GM19328 (cell line): ENCODE data around the gene RBM19.

ENCODE experiments used
- ATAC-seq: cut with Tn5 transposase; IDR thresholded peaks from one replicate; pipeline ENCODE4 v1.9.1; 2021; ENCODE audit warnings: mild to moderate bottlenecking, moderate library complexity; ENCODE audit not compliant: unreplicated experiment

The RBM19 gene

DNA sequence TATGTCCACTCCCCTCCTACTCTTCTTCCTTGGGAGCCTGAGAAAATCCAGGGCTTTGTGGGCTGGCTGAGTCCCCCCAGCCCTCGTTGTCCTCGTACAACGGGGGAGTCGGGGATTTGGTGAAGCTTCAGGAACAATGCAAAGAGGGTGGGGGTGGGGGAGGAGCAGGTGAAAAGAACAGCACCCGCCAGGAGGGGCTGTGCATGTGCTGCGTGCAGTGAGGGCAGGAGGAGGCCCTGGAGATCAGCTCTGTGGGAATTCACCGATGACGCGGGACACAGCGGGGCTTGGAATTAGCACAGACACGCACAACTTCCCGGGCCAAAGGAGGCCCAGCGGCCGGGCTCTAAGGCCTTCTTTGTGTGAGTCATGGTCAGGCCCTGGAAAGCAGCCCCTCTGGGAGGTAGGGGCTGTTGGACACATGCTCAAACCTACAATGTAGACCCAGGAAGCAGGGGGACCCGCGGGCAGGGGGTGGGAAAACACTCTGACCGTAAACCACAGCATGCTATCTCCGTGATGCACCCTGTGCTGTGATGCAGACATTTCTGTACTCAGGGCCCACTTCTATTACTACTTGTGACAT is 32.8 kb downstream of the RBM19 start:
- ATAC-seq: no peak

DNA sequence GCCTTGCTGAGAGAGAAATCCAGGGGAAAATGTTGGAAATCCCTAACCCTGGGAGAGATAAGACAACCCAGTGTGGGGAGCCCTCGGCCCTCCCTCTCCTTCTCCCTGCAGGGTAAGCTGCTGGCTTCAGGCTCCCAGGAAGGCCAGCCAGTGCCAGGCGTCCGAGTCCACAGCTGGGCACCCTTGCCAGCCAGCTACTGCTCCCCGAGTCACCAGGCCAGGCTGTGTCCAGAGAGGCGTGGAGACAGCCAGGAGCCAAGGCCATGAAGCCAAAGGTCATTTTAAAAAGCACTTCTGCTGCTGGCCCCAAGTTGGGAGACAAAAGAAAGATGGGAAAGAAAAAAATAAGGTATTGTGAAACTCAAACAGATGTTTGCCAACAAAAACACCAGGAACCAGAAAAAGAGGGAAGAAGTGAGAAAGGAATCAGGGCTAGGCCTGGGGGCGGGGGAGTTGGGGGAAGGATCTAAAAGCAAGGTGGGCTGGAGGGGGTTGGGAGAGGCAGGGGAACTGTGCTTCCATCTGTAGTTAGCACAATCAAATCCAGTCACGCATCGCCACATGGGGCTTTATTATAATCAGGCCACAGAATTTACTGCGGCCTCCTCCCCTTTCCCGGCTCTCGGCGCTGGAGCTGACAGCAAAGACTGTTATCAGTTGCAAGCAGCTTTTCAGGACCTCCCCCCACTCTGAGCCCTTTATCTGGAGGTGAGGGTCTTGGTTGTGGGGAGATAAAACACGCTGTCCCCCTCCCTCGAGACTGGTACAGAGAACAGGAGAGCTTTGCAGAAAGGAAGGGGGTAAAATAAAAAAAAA is 33.5 kb downstream of the RBM19 start:
- ATAC-seq: no peak

DNA sequence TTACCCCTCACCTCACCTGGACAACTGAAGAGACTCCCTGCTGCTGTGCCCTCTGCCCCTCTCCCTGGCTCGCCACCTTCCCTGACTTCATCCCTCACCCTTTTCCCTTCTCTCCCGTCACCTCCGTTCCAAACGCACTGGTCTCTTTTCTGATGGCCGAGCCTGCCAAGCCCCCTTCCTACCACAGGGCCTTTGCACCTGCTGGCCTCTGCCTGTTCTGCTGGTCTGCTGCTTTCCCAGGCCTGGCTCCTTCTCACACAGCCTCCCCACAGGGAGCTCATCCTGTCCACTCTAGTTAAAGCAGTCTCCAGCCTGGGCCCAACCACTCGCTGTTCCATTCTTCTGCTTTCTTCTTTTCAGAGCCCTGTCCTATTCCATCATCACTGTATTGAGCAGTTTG is 34.6 kb downstream of the RBM19 start:
- ATAC-seq: no peak

DNA sequence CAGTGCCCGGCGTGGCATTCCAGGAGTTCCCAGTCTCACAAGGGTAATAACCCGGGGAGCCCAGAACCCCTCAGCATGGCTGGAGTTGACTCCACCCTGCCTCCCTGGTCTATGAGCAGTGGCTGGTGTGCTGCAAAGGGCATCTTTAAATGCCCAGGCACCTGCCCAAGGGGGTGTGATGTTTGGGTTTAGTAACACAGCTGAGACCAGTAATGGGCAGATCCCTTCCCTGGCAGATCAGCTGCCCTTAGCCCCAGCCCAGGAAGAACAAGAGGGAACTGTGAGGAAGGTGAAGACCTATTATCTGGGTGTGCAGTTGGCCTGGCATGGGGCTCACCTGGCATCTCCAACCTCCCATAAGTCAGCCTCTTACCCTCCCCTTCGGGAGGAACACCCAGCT is 35.9 kb downstream of the RBM19 start:
- ATAC-seq: no peak

DNA sequence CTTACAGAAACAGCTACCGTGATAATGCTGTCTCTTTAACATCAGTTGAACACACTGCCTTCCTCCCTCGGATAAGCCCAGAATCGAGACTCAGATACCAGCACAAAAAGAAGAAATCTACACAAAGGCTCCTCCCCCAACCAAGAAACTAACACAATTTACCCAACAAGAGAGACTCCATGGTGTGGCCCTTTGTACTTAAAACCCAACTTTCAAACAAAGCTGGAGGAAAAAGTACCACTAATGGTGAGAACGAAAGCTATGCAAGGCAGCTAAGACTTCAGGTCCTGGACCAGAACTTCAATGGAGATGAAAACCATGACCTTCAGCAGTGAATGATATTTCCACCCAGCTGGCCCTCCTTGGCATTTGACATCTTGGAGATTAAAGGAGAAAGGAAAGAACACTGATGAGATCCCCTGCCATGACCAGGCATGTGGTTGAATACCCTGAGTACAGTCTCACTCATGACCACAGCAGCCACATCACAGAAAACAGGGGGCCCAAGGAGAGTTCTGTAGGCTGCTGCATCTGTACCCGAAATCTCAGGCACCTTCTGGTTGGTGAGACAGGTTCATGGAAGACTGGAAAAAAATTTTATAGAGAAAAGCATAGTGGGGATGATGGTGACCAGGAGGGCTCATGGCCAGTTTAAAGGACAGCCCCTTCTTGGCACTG is 36.7 kb downstream of the RBM19 start:
- ATAC-seq: no peak

DNA sequence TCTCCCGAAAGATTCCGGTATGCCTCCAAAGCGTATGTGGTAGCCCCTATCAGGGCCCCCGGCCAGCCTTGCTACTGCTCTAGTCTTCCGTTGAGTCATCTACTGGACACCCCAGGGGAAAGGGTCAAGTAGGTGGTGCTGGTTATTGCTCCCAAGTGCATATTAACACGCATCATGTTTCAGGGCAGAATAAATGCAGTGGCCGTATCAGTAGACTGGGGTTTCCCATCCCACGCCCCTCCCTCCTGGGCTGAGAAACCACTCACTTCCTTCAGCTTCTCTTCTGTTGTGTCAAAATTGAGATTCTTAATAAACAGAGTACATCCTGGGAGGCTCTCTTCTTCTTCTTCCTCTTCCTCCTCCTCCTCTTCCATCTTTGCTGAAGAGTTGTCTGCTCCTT is 39.3 kb downstream of the RBM19 start:
- no peak for ATAC-seq

DNA sequence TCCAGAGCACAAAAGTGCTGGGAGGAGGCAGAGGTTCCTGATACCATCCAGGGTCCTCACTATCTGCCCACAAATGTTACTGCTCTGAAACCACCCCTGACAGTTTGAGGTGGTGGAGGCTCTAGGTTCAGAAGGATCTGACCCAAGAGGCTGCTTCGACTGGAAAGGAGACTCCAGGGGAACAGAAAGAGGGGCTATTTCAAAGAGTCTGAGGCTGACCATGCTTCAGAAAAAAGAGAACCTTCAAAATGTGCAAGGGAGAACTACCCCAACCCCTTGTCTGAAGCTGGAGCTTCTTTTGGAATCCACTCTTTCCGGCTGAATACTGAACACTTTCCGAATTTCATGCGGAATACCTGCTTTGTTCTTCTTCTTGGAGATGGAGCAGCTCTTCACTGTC is 41.8 kb downstream of the RBM19 start:
- no peak for ATAC-seq

DNA sequence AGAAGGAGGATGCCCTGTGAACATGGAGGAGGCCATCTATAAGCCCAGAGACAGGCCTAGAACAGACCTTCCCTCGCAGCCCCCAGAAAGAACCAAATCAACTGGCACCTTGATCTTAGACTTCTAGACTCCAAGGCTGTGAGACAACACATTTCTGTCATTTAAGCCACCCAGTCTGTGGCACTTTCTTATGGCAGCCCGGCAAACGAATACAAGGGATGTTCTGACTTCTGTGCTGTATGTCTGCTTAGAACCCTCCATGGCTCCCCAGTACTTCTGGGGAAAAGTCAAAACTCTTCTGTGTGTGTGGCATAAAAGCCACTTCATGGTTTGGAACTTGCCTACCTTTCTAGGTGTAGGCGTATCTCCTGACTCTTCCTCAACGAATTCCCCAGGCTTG is 42.9 kb downstream of the RBM19 start:
- no peak for ATAC-seq

DNA sequence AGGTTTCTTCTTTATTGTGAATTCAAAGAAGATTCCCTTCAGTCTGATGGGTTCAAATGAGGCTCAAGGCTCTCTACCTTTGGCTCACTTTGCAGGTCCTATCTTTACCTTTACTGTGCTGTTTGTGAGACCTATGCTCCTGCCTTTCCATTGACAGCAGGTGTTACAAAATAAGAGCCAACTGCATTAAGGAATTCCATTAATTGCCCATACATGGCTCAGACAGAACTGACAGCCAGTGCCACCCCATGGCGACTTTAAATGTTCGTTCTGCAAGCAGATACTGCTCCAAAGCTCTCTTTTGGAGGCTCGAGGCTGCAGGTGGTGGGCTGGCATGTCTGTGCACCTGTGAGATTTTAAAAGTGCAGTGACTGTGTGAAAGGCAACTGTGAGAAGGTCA is 44.7 kb downstream of the RBM19 start:
- ATAC-seq: no peak

DNA sequence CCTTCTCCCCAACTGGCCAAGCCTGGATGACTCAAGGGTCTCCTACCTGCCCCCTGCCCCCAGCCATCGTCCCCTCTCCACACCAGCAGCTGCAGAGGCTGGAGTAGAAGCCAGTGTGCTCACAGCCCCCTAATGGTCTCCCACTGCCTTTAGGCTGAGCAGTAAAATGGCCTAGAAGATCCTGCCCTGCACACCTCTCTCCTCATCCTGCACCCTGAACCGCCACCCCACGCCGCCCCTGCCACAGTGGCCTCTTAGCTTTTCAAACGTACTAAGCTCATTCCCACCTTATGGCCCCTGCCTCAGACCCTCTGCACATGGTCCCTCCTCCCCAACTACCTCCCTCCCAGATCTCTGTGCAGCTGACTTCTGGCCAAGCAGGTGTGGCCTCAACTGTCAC is 46.3 kb downstream of the RBM19 start:
- no peak for ATAC-seq

DNA sequence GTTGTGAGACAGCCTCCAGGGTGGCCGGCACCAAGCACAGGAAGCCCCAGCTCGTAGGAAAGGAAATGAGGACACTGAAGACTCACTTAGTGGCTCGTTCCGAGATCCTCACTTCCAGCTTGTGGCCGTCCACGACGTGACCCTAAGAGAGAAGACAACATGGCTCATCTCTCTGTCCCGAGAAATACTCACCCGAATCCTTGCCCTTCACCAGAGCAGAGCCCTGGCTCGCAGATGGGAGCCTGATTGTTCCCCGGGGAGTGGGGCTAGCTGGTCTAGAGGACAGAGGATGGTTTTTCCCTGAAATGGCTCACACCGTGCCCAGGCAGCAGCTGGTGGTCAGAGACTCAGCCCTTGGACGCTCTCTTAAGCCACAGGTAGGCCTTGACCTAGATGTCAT is 47.8 kb downstream of the RBM19 start:
- ATAC-seq: no peak

DNA sequence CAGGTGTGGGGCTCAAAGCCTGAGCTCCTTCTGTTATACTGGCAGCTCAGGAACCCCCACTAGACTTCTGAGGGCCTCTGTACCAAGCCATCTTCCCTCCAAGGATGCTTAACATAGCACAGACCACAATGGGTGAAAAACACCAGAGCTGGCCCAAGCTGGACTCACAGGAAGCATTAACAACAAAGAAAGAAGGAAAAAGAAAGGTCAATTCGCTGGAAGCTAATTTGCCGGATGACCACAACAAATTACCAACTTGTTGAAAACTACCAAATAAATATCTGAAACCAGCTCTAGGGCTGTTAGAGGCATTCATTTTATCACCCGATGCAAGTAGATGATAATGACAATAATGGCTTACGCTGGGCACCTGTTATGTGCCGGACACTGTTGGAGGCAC is 48.7 kb downstream of the RBM19 start:
- ATAC-seq: no peak

DNA sequence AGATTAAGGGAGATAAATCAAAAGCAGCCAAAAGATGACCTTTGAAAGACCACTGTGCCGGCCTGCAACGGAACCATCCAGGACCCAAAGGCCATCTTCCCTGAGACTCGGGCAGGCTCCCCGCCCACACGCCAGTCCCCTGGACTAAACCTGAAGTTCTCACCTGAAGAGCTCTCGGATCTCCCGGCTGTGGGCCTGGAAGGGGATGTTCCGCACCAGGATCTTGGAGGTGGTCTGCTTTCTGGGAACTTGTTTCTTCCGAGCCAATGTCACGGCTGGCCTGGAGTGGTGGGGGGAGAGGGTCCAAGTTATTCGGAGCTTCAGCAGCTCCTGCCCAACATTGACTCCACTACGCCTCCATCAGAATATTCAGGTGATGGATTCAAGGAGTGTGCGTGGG is 51.3 kb downstream of the RBM19 start:
- ATAC-seq: no peak

DNA sequence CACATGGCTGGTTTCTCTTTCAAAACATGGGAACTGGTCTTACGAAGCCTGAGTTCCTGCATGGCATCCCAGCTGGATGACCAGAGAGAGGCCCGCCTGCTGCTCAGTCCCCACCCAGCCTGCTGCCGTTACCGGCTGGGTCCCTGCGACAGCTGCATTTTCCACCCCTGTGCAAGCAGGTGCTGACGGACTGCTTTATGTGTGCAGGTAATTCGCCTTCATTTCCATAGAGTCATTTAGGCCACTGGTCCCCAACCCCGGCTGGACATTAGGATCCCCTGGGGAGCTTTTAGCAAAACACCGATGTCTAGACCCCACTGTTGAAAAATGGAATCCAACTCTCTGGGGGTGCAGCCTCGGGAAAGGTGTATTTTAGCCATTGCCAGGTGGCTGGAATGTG is 51.9 kb downstream of the RBM19 start:
- no peak for ATAC-seq

DNA sequence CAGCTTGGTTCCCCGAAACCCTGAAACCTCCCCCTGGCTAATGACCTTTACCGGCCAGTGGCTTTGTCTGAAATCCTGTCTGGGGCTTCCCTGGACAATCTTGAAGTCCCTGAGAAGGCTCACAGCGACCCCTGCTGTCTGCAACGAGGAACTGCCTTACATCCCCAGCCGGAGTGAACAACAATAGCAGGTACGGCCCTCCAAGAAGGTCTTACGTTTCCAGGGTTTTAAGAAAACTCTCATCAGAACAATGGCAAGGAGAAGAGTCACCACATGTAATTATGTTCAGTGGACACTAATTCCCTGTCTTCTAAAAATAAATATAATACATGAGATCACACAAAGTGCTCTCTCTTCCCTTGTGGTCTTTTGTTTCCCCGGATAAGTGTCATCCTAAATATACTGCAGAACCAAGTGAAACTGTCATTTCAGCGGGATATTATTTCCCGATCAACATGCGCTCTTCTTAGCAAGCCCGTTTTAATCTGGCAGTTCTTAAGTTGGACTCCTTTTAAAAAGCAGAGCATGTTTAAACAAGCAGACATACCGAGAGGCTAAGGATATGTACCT is 53.3 kb downstream of the RBM19 start:
- no peak for ATAC-seq

DNA sequence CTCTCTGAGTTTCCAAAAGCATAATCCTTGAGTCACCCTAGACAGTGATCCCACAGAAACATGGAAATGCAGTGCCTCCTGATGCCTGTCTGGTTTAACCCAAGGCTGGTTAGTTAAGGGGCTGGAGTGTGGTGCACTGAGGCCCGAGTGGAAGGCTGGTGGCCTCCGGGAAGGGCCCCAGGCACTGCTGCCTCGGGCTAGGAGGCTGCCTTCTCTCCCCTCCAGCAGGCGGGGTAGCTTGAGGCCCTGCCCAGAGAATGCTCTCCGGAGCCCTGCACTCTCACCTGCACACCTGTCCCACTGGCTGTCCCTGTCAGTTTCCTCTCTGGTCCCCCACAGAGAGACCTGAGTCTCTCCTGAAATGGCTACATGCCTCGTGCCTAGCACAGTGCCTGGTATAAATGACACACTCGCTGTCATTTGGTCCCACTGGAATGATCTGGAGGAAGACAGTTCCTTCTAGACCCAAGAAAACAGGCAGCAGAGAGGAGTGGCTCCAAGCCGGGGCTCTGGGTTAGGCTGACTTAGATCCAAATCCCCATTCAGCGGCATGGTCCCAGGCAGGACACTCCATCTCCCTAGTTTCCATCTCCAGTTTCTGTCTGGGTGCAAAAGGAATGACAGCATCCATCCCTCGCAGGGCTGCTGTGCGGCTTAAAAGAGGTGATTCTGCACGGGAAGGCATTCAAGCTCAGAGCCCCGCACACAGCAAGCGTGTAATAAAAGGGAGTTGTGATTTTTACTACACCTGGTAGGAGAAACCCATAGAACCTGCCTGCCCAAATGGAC is 54.0 kb downstream of the RBM19 start:
- ATAC-seq: no peak

DNA sequence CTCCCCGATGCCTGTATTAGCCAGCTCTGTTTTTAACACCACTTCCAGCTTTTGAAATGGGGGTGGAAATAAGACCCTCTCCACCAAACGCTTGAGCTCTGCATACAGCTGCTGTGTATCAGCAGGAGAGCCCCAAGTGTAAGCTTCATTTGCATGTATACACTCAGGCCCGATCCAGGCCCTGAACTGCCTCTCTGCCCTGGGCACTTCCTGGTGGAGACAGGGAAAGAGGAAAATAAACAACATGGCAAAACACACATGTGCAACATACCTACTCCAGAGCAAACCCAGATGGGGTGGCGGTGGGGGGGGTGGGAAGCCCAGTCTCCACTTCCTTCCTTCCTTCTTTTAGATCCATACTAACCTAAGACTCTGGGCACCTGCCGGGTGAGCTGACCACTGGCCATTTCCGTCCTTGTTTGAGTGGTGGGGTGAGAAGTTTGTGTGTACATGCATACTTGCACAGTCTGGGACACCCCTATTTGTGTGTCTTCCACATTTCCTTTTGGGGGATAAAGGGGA is 55.3 kb downstream of the RBM19 start:
- no peak for ATAC-seq

DNA sequence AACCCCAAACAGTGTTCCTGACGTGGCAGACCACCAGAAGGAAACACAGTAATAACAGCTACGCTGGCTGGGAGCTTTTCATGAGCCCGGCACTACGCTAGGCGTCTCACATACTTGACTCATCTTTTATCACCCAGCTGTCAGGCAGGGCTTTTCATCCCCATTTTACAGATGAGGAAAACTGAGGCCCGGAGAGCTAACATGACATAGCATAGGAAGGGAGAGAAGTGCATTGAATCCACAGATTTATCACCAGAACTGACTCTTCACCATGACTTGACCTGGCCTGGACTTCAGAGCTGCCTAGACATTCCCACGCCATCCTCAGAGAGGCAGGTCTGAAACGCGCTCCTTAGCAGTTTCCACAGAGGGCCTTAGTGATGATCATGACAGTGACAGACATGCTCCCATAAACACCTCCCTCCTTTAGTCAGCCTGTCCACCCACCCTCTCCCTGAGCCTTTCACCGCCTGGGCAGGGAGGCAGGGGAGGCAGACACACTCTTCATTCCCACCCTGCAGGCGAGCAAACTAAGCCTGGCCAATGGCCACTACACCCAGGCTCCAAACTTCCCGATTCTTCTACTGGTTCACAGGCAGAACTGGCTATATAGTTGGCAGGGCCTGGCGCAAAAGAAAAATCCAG is 56.2 kb downstream of the RBM19 start:
- no peak for ATAC-seq

DNA sequence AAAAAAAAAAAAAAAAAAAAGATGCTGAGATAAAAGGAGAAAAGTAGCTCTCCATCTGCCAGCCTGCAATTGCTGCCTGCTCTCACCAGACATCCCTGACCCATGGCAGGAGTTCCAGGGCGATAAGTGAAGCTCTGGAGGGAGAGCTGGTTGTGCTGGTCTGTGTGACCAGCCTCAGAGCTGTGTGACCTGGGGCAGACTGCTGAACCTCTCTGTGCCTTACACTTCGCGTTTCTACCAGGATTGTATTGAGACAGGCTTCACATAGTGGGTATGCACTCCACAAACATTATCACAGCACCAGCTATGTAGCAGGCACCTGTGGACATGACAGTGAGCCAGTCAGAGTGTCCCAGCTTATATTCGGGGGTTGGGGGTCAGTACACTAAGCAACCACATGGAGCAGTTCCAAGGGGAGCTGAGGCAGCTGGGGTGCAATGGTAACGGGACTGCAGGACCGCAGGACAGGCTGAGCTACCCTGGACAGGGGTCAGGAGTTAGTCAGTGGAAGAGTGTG is 57.5 kb downstream of the RBM19 start:
- no peak for ATAC-seq
